ENCODE measurements around the gene ABCA13.
A peak's percentile ranks its signal among the peaks of the same experiment; 100 is the strongest.

DNA sequence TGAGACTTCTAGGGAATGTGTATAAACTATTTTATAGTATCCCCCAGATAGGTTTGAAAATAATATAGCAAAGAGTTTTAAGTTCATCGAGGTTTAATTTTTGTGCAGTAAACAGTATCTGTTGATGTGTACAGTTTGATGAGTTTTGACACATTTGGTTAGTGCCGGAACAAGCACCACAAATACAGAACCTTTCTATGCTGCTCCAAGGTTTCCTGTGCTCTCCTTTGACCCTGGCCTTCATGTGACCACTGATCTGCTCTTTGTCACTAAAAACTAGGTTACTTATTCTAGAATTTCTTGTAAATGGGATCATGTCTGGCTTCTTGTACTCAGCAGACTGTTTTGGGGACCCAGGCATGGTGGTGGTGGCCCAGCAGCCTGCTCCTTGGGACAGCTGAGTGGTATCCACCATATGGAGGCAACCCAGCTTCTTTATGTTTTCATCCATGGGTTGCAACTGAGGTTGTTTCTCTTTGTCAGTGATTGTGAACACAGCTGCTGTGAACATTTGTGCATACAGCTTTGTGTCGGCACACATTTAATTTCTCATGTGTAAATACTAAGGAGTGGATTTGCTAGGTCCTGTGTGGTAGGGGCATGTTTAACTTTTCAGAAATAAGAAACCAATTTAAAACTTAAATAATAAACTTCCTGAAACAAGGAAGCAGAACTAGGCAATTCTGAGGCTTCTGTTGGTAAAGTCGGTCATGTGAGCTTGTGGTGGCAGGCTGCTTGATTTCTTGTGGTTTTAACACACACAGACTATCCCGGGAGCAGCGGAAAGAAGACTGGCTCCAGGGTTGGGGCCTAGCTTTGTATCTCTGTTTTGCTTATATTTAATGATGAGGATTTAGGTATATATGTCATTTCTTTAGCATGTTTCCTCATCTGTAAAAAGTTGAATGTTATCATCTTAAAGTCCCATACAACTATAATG is 219.4 kb downstream of the ABCA13 start:
- TF ChIP-seq REST (IDR thresholded peaks at IDR 0.05; ENCODE audit: insufficient replicate concordance, low read depth) (no peak), CTCF (IDR thresholded peaks at IDR 0.05; ENCODE audit: insufficient read depth, low read length) (no peak), POLR2AphosphoS5 (IDR thresholded peaks at IDR 0.05; ENCODE audit: low read depth) (peak; percentile 34; the same call in 1 of the 2 replicates), GABPA (IDR thresholded peaks at IDR 0.05; ENCODE audit: low read depth) (no peak), SPI1 (IDR thresholded peaks at IDR 0.05; ENCODE audit: borderline replicate concordance, low read depth) (peak; percentile 15; the same call in 1 of the 2 replicates)
